ENCODE data around the gene PRDM9.
"Not testable (repeated sequence)": the region's sequence is repeated elsewhere in the genome, so short reads cannot be mapped to it uniquely, and the experiment has no call there.

Gene PRDM9

GRCh38 chr5:23507278-23507685, at the start of gene PRDM9:
TSS of gene PRDM9 (plus strand) at chr5:23507609. CDS start at chr5:23509034, 1,425 bp downstream.
- peak; percentile 42 for DNase-seq (ENCODE audit: low spot score)

- DNase-seq (ENCODE audit: low spot score): no peak
These were observed 49.6 kb upstream of the PRDM9 start for GRCh38 chr5:23457780-23458179.

- no peak for DNase-seq (ENCODE audit: low spot score)
These were observed 48.2 kb upstream of the PRDM9 start for GRCh38 chr5:23459214-23459613.

GRCh38 chr5:23461576-23461975, 45.8 kb upstream of the PRDM9 start:
- no peak for DNase-seq (ENCODE audit: low spot score)

- DNase-seq (ENCODE audit: low spot score): no peak
These were observed 41.0 kb upstream of the PRDM9 start for GRCh38 chr5:23466401-23466912.

GRCh38 chr5:23468658-23469057, 38.8 kb upstream of the PRDM9 start:
- DNase-seq (ENCODE audit: low spot score): no peak

GRCh38 chr5:23473915-23474314, 33.5 kb upstream of the PRDM9 start:
- no peak for DNase-seq (ENCODE audit: low spot score)

- no peak for DNase-seq (ENCODE audit: low spot score)
These were observed 33.1 kb upstream of the PRDM9 start for GRCh38 chr5:23474315-23474714.

GRCh38 chr5:23476580-23476979, 30.8 kb upstream of the PRDM9 start:
- no peak for DNase-seq (ENCODE audit: low spot score)

GRCh38 chr5:23482642-23483041, 24.8 kb upstream of the PRDM9 start:
- DNase-seq (ENCODE audit: low spot score): no peak

GRCh38 chr5:23483090-23483489, 24.3 kb upstream of the PRDM9 start:
- DNase-seq (ENCODE audit: low spot score): no peak

- no peak for DNase-seq (ENCODE audit: low spot score)
These were observed 23.3 kb upstream of the PRDM9 start for GRCh38 chr5:23484096-23484495.

- DNase-seq (ENCODE audit: low spot score): not testable (repeated sequence)
These were observed 21.2 kb upstream of the PRDM9 start for GRCh38 chr5:23486227-23486626.

- DNase-seq (ENCODE audit: low spot score): no peak
These were observed 16.4 kb upstream of the PRDM9 start for GRCh38 chr5:23490993-23491392.

GRCh38 chr5:23494558-23494957, 12.9 kb upstream of the PRDM9 start:
- DNase-seq (ENCODE audit: low spot score): no peak

- DNase-seq (ENCODE audit: low spot score): no peak
These were observed 10.8 kb upstream of the PRDM9 start for GRCh38 chr5:23496576-23496975.

GRCh38 chr5:23506329-23507236, 826 bp upstream of the PRDM9 start:
- DNase-seq (ENCODE audit: low spot score): peak; percentile 29

- not testable (repeated sequence) for DNase-seq (ENCODE audit: low spot score)
These were observed 3.0 kb downstream of the PRDM9 start for GRCh38 chr5:23510434-23510833.

GRCh38 chr5:23522553-23522952, 15.1 kb downstream of the PRDM9 start:
- no peak for DNase-seq (ENCODE audit: low spot score)

GRCh38 chr5:23523031-23523430, 15.6 kb downstream of the PRDM9 start:
- DNase-seq (ENCODE audit: low spot score): no peak

- no peak for DNase-seq (ENCODE audit: low spot score)
These were observed 16.6 kb downstream of the PRDM9 start for GRCh38 chr5:23523998-23524397.

- no peak for DNase-seq (ENCODE audit: low spot score)
These were observed 18.3 kb downstream of the PRDM9 start for GRCh38 chr5:23525751-23526150.

- DNase-seq (ENCODE audit: low spot score): peak; percentile 34
These were observed 19.2 kb downstream of the PRDM9 start for GRCh38 chr5:23526616-23527015.
